GM10266 (cell line): Measurements from ENCODE around the gene HGS.
A peak's percentile ranks its signal among the peaks of the same experiment; 100 is the strongest.

Experiments used
- DNase-seq: peaks from one replicate; pipeline ENCODE4 v3.0.0; 2012; ENCODE audit errors: extremely low spot score
- TF ChIP-seq, protein P1 (sequence below): IDR thresholded peaks from 2 replicates; pipeline ENCODE4 v1.5.1; 2012; ENCODE audit warnings: mild to moderate bottlenecking, low read depth; ENCODE audit not compliant: control insufficient read depth, insufficient read depth; ENCODE audit errors: missing control alignments

Gene HGS

DNA sequence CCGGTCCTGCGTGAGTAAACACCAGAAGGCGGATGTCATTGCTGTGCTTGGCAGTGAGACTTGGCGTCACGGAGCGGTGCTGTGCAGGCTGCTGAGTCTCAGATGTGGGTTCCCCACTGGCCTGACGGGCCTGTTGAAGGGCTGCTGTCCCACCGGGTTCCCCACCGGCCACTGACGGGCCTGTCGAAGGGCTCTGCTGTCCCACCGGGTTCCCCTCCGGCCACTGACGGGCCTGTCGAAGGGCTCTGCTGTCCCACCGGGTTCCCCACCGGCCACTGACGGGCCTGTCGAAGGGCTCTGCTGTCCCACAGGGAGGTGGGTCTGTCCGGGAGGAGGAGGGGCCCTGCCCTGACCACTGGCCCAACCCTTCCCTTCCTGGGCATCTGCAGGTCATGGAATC is 2.8 kb downstream of the HGS start:
- TF ChIP-seq, protein P1, sequence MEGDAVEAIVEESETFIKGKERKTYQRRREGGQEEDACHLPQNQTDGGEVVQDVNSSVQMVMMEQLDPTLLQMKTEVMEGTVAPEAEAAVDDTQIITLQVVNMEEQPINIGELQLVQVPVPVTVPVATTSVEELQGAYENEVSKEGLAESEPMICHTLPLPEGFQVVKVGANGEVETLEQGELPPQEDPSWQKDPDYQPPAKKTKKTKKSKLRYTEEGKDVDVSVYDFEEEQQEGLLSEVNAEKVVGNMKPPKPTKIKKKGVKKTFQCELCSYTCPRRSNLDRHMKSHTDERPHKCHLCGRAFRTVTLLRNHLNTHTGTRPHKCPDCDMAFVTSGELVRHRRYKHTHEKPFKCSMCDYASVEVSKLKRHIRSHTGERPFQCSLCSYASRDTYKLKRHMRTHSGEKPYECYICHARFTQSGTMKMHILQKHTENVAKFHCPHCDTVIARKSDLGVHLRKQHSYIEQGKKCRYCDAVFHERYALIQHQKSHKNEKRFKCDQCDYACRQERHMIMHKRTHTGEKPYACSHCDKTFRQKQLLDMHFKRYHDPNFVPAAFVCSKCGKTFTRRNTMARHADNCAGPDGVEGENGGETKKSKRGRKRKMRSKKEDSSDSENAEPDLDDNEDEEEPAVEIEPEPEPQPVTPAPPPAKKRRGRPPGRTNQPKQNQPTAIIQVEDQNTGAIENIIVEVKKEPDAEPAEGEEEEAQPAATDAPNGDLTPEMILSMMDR: no peak
- DNase-seq: no peak

- TF ChIP-seq, protein P1: no peak
- no peak for DNase-seq
Measured at GRCh38 chr17:81687770-81688541, 4.1 kb downstream of the HGS start.

DNA sequence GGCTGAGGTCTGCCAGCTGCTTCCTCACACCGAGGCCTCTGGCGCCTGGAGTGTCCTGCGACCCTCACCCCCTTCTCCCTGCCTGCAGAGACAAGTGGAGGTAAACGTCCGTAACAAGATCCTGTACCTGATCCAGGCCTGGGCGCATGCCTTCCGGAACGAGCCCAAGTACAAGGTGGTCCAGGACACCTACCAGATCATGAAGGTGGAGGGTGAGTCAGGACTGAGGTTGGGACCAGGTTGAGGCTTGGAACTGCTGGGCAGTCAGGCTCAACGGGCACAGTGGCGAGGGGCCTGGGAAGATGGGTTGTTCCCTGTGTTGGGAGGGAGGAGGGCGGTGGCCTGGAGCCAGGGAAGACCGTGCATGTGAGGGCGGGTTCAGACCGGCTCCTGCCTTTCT is 4.8 kb downstream of the HGS start:
- DNase-seq: peak; percentile 21
- TF ChIP-seq, protein P1: no peak

- TF ChIP-seq, protein P1: no peak
- no peak for DNase-seq
Measured at GRCh38 chr17:81690066-81690465, 6.3 kb downstream of the HGS start.

DNA sequence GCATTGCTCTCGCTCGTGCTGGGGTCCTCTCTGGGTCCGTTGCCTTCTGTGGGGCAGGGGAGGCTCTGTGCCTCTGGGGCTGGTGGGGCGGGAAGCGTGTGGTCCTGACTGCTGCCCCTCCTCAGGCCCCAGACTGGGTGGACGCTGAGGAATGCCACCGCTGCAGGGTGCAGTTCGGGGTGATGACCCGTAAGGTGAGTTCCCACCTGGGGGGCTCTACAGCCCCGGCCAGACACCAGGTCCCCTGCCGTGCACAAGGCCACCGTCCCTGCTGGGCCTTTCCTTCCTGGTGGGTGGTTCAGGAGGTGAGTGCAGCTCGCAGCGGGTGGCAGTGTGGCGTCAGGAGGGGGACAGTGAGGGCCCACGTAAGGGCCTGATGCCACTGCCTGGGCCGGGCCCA is 6.7 kb downstream of the HGS start:
- no peak for DNase-seq
- TF ChIP-seq, protein P1: no peak

DNA sequence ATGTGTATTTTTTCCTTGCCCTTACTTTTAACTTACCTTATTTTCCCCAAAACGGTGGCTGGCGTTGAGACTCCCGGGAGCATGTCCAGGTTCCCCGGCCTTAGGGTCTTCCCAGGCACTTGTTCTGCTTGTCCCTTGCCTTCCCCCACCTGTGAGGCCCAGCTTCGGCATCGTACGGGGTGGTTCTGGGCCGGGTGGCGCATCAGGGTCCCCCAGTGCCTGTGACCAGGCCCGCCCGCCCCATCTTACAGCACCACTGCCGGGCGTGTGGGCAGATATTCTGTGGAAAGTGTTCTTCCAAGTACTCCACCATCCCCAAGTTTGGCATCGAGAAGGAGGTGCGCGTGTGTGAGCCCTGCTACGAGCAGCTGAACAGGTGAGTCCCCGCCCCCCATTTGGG is 7.4 kb downstream of the HGS start:
- TF ChIP-seq, protein P1: no peak
- DNase-seq: no peak

GRCh38 chr17:81691608-81692007 is 7.8 kb downstream of the HGS start:
- TF ChIP-seq, protein P1: no peak
- DNase-seq: no peak
